HG02870 (cell line): Measurements from ENCODE around the gene RASIP1.
"Not testable (repeated sequence)": the region's sequence is repeated elsewhere in the genome, so short reads cannot be mapped to it uniquely, and the experiment has no call there.

Source experiments
- ATAC-seq: cut with Tn5 transposase; IDR thresholded peaks from one replicate; pipeline ENCODE4 v1.9.1; 2021; ENCODE audit warnings: mild to moderate bottlenecking, moderate library complexity; ENCODE audit not compliant: unreplicated experiment

RASIP1 gene

DNA sequence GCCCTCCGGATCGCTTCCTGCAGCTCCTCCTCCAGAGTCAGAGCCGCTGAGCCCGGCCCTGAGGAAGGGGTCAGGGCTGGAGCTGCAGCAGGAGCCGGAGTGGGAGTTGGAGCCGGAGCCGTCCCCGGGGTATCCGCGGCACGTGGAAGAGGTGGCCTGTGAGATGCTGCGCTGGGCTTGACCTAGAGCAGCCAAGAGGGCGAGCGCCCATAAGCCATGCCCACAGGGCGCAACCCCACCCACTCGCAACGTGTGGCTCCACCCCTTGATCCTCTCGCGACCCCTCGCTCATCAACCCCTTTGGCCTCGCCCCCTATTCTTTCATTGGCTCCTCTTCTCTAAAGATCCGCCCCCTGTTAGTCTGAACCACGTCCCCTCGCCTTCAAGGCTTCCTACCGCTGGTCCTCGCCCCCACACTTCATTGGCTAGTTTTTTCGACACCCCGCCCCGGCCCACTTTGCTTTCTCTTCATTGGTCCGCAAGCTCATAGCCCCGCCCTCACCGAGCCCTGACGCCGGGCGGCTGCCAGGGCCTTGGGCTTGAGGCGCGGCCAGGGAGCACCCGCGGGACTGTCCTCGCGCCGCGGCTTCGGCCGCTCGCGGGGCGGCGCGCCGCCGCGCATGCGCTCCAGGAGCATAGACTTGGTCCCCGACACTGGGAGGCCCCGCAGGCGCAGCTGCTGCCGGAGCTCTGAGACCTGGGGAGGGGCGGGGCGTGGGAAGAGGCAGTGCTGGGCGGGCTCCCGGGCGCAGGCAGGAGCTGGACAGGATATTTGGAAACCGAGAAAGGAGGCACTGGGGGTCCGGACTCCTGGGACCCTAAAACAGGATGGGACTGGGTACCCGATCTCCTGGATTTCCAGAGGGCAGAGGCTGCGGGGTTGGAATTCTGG lies 26.3 kb downstream of the RASIP1 start:
- ATAC-seq = peak; percentile 92

DNA sequence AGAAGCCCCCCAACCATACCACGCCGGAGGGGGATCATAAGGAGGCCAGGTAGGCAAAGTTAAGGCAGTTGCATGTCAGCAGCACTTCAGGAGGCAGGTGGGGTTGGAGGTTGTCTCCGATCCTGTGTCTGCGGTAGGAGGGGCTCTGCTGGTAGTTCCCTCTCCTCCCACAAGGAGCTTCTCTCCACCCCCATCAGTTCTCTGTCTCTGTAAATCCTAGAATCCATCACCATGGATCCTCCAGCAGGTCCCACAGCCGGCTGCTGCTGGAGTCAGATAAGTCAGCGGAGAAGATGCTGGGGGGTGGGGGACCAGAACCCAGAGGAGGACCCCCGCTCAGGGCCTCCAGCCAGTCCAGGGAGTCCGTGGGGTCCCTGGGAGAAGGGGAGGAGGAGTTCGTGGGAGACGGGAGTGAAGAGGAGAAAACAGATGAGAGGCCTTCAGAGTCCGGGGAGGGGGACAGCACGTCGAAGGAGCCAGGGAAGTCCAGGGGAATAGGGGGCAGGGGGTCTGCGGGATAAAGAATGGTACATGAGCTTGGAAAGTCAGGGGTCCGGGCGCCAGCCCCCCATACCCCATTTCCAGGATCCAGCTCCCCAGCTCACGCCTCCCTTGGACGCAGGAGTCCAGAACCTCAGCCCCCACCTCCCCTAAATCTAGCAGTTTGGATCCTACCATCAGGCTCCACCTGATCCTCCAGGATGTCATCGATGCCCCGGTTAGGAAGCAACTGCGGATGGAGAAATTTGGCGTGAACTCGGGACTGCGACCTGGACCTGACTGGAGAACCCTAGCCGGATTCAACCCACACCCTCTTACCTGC lies 27.2 kb downstream of the RASIP1 start:
- ATAC-seq = no peak

GRCh38 chr19:48711106-48711662 lies 29.2 kb downstream of the RASIP1 start:
- ATAC-seq = no peak

GRCh38 chr19:48708471-48708870 lies 31.9 kb downstream of the RASIP1 start:
- ATAC-seq = no peak

- no peak for ATAC-seq
These were observed 35.0 kb downstream of the RASIP1 start for GRCh38 chr19:48705431-48705830.

GRCh38 chr19:48703316-48703715 lies 37.1 kb downstream of the RASIP1 start:
- ATAC-seq = no peak

- no peak for ATAC-seq
These were observed 37.7 kb downstream of the RASIP1 start for GRCh38 chr19:48702701-48703100.

- no peak for ATAC-seq
These were observed 42.4 kb downstream of the RASIP1 start for GRCh38 chr19:48698046-48698445.

DNA sequence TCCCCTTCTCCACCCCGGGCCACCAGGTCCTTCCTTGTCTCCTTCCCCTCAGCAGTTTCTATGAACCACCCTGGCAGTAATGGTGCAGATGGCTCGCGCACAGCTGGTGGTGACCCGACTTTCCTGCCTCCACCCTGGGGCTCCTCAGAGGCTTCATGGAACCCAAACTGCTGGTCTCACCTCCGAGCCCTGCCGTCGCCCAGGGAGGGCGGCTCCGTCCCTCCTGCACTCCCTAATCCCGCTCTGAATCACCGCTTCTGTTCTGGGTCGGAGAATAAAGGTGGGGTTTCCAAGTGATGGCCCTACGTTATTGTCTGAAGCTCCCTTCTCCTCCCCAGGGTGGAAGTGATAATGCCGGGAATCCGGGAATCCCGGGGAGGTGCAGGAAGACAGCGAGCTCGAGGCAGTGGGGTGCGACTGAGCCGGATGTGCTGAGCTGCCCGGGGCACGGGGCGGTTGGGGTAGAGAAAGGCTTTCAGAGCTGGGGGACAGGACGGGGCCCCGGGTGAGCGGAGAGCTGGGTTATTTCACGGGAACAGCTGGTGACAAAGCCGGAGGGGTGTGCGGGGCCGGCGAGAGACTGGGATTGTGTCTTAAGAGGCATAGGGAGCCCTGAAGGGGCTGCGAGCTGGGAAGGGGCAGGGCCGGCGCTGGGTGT lies 43.9 kb downstream of the RASIP1 start:
- no peak for ATAC-seq

DNA sequence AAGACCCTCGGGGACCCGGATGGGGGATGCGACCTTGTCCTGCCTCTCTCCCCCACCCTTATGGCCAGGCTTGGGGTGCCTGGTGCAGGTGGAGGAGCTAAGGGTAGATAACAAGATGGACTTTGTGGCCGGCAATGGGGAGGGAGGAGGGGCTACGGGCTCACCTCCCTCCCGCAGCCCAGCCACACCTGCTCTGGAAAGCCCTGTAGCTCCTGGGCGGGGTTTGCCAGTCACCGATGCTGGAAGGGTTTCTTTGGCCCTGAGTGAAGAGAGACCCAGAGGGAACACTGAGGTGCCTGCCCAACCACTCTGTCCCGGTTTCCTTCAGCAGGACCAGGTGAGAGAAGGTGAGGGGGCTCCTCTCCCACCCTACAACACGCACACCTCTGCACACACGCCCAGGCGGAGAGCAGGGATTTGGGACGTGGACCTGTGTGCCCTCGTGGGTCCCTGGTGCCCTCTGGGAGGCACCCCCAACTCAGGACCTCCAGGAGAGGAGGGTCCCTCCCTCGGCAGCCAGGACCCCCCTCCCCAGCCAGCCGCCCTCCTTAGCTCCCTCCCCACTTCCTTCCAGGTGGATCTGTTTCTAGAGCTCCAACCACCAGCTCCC lies 44.6 kb downstream of the RASIP1 start, which contains the start of gene FUT2:
Gene FUT2 (plus strand): TSS at position 229 of the 610 bp plus-strand sequence. CDS start 6,986 bp downstream, outside the sequence.
- no peak for ATAC-seq

- not testable (repeated sequence) for ATAC-seq
These were observed 46.8 kb downstream of the RASIP1 start for GRCh38 chr19:48693629-48694028.

DNA sequence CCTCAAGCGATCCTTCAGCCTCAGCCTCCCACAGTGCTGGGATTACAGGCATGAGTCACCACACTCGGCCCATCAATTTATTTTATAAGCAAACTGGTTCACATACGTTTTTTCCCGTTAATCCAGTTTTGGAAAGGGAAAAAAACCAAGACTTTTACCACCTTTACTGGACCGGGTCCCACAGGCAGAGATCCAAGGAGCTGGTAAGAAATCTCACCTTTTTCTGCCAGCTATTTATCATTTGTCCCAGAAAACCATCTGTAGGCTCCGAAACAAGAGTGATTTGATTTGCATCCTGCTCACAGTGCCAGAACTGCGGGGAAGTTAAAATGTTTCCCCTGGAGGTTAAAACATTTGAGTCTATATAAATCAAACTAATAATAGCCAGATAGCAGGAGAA lies 51.0 kb downstream of the RASIP1 start:
- no peak for ATAC-seq

- ATAC-seq = no peak
These were observed 52.6 kb downstream of the RASIP1 start for GRCh38 chr19:48687776-48688175.

GRCh38 chr19:48686637-48687036 lies 53.8 kb downstream of the RASIP1 start:
- not testable (repeated sequence) for ATAC-seq

DNA sequence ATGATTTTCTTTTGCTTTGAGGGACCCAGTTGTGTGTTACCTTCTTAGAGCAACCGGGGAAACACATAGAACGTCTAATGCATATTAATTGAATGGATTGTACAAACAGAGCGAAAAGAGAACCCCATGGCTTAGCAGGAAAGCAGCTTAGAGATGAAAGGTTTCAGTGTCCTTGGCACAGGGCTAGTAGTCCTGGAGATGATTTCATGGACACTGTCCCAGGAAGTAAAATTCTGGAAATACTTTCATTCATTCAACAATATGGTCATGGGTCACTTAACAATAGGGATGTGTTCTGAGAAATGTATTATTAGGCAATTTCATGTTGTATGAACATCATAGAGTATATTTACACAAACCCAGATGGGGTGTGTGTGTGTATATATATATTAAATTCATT lies 54.3 kb downstream of the RASIP1 start:
- ATAC-seq = no peak

- ATAC-seq = no peak
These were observed 54.8 kb downstream of the RASIP1 start for GRCh38 chr19:48685583-48685982.

- ATAC-seq = no peak
These were observed 57.1 kb downstream of the RASIP1 start for GRCh38 chr19:48683349-48683748.

DNA sequence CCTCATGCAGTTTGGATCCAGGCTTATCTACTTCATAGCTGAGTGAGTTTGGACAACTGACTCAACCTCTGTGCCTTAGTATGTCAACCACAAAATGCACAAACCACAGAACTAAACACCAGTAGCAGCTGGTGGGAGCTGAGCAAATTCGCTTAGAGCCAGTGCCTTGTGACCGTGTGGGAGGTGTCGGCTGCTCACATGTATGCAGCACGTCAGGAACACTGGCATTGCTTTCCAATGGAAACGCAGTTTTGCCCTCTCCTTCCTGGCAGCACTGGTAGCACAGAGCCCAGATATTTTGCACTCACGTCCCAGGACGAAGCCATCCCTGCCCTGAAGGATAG lies 59.3 kb downstream of the RASIP1 start:
- no peak for ATAC-seq

- ATAC-seq = no peak
These were observed 59.8 kb downstream of the RASIP1 start for GRCh38 chr19:48680436-48681126.

- ATAC-seq = not testable (repeated sequence)
These were observed 60.4 kb downstream of the RASIP1 start for GRCh38 chr19:48680006-48680405.
